ENCODE measurements around the gene RRP1B.

GRCh38 chr21:43626390-43626789, 33.0 kb upstream of the RRP1B start:
- TF ChIP-seq CTCF (IDR thresholded peaks at IDR 0.05): no peak
- no peak for TF ChIP-seq POLR2A (IDR thresholded peaks at IDR 0.05)

Data from esophagus squamous epithelium (tissue), 4 donors.